Measurements from ENCODE around the gene AMH.

DNA sequence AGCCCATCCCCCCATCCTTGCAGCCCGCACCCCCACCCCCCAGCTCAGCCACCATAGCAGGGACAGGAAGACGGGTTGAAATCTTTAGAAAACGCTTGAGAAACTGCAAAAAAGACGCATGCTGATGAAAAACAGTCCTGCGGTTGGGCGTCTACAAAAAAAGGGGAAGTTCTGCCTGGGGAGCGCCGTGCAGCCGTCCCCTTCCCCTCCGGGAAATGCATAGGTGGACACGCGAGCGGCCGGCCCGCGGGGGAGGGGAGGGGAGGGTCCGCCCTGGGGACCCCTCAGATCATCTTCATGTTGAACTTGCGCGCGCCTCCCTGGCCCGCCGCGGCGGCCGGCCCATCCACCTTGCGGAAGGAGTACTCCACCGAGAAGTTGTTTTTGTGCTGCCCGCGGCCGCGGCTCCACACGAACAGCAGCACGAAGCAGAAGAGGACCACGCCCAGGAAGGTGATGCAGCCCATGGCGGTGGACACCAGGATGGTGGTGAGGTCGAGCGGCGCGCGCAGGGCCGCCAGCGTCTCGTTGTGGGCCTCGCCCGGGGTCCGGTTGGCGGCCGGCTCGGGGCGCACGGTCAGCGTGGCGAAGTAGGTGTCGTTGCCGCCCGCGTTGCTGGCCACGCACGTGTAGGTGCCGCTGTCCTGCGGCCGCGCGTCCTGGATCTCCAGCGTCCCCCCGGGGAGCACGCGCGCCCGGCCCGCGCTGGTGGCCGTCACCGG lies 40.8 kb downstream of the AMH start:
- TF ChIP-seq, protein P1, sequence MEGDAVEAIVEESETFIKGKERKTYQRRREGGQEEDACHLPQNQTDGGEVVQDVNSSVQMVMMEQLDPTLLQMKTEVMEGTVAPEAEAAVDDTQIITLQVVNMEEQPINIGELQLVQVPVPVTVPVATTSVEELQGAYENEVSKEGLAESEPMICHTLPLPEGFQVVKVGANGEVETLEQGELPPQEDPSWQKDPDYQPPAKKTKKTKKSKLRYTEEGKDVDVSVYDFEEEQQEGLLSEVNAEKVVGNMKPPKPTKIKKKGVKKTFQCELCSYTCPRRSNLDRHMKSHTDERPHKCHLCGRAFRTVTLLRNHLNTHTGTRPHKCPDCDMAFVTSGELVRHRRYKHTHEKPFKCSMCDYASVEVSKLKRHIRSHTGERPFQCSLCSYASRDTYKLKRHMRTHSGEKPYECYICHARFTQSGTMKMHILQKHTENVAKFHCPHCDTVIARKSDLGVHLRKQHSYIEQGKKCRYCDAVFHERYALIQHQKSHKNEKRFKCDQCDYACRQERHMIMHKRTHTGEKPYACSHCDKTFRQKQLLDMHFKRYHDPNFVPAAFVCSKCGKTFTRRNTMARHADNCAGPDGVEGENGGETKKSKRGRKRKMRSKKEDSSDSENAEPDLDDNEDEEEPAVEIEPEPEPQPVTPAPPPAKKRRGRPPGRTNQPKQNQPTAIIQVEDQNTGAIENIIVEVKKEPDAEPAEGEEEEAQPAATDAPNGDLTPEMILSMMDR (IDR thresholded peaks at IDR 0.05) = no peak
- TF ChIP-seq EZH2 (IDR thresholded peaks at IDR 0.05) (peak; percentile 91), EZH2phosphoT487 (IDR thresholded peaks at IDR 0.05) (peak; percentile 84)
